Bronchial epithelial cell (primary cell): Measurements from ENCODE around the gene DNAJB8. TPM values are rescaled to one million over a fixed set of nuclear protein-coding genes. Genes with fewer than 3 reads are reported as not detected.

Experiments used
- DNase-seq: peaks from one replicate; pipeline ENCODE4 v3.0.0-alpha.2; 2010; ENCODE audit warnings: low read depth
- FAIRE-seq: peaks from 2 replicates; lab custom pipeline; 2011; peaks lifted over from hg19 to GRCh38; lab: Jason Lieb, UNC
- H3K27me3 ChIP-seq: 2 replicates; pipeline ENCODE4 v1.5.1; 2011; ENCODE audit warnings: low read length; ENCODE audit not compliant: control insufficient read depth, insufficient read depth
- H3K36me3 ChIP-seq: 2 replicates; pipeline ENCODE4 v1.5.1; 2011; ENCODE audit warnings: low read length; ENCODE audit not compliant: control insufficient read depth, insufficient read depth
- H3K4me3 ChIP-seq: 2 replicates; pipeline ENCODE4 v1.5.1; 2011; ENCODE audit warnings: mild to moderate bottlenecking, low read depth, low read length, control low read depth
- CTCF ChIP-seq: IDR thresholded peaks from 2 replicates; pipeline ENCODE4 v1.5.1; 2011; ENCODE audit warnings: mild to moderate bottlenecking, moderate library complexity, low read length, control low read depth, inconsistent platforms; ENCODE audit not compliant: insufficient read depth, severe bottlenecking
- total RNA-seq: library from RNA; depleted of rRNA; stranded (reverse); fragments of >200 nt; gene quantifications from 2 replicates; pipeline ENCODE4 v1.2.1, GENCODE V29; 2014

Gene DNAJB8
- total RNA-seq, 1 donor from 2014 or later, result not detected

GRCh38 chr3:128449111-128449638 is 17.5 kb downstream of the DNAJB8 start:
- FAIRE-seq (no peak), DNase-seq (no peak)
- Histone ChIP-seq H3K36me3 (no peaks in the 10 kb centered on the region), H3K4me3 (no peak overlapping the region), H3K27me3 (peaks cover 2% of the 10 kb centered on the region)
- TF ChIP-seq CTCF, result no peak

GRCh38 chr3:128448491-128448890 is 18.2 kb downstream of the DNAJB8 start:
- H3K27me3 ChIP-seq, result peaks cover 2% of the 10 kb centered on the region
- no peak overlapping the region for H3K4me3 ChIP-seq
- DNase-seq (no peak), FAIRE-seq (no peak)
- no peak for TF ChIP-seq CTCF
- H3K36me3 ChIP-seq, result no peaks in the 10 kb centered on the region

- no peak overlapping the region for H3K4me3 ChIP-seq
- no peak for TF ChIP-seq CTCF
- peaks cover 2% of the 10 kb centered on the region for H3K27me3 ChIP-seq
- no peaks in the 10 kb centered on the region for H3K36me3 ChIP-seq
- DNase-seq (no peak), FAIRE-seq (peak; percentile 77)
These were observed 19.1 kb downstream of the DNAJB8 start for GRCh38 chr3:128447561-128448013.

- TF ChIP-seq CTCF, result no peak
- H3K4me3 ChIP-seq, result no peak overlapping the region
- DNase-seq (no peak), FAIRE-seq (peak; percentile 75)
- H3K27me3 ChIP-seq, result peaks cover 2% of the 10 kb centered on the region
- no peaks in the 10 kb centered on the region for H3K36me3 ChIP-seq
These were observed 19.9 kb downstream of the DNAJB8 start for GRCh38 chr3:128446821-128447220.

- DNase-seq (no peak), FAIRE-seq (no peak)
- Histone ChIP-seq H3K36me3 (no peaks in the 10 kb centered on the region), H3K27me3 (no peaks in the 10 kb centered on the region), H3K4me3 (no peak overlapping the region)
- TF ChIP-seq CTCF, result no peak
These were observed 21.3 kb downstream of the DNAJB8 start for GRCh38 chr3:128445357-128445756.

GRCh38 chr3:128443771-128444170 is 22.9 kb downstream of the DNAJB8 start:
- Histone ChIP-seq H3K4me3 (no peak overlapping the region), H3K36me3 (no peaks in the 10 kb centered on the region), H3K27me3 (peaks cover 4% of the 10 kb centered on the region)
- FAIRE-seq, result peak; percentile 91
- DNase-seq, result no peak
- TF ChIP-seq CTCF, result no peak
